Ishikawa (cell line): ENCODE data around the gene GARIN6.

Experiments
- CEBPB ChIP-seq: IDR thresholded peaks from 2 replicates; pipeline ENCODE4 v1.6.1; 2012
- CREB1 ChIP-seq: IDR thresholded peaks from 2 replicates; pipeline ENCODE4 v1.6.1; 2012; ENCODE audit warnings: low read depth
- EGR1 ChIP-seq: IDR thresholded peaks from 2 replicates; pipeline ENCODE4 v1.6.1; 2012
- EP300 ChIP-seq: IDR thresholded peaks from 2 replicates; pipeline ENCODE4 v1.6.1; 2012; ENCODE audit warnings: borderline replicate concordance
- FOXM1 ChIP-seq: IDR thresholded peaks from 2 replicates; pipeline ENCODE4 v1.6.1; 2012; ENCODE audit warnings: low read depth, borderline replicate concordance
- NFIC ChIP-seq: IDR thresholded peaks from 2 replicates; pipeline ENCODE4 v1.6.1; 2012
- RAD21 ChIP-seq: IDR thresholded peaks from 2 replicates; pipeline ENCODE4 v1.6.1; 2012; ENCODE audit warnings: low read depth
- TAF1 ChIP-seq: IDR thresholded peaks from 2 replicates; pipeline ENCODE4 v1.6.1; 2012; ENCODE audit warnings: low read depth, mild to moderate bottlenecking
- TCF12 ChIP-seq: IDR thresholded peaks from 2 replicates; pipeline ENCODE4 v1.6.1; 2012; ENCODE audit warnings: low read depth
- TEAD4 ChIP-seq: IDR thresholded peaks from 2 replicates; pipeline ENCODE4 v1.6.1; 2012
- YY1 ChIP-seq: IDR thresholded peaks from 2 replicates; pipeline ENCODE4 v1.6.1; 2012; ENCODE audit warnings: low read depth
- ZBTB7A ChIP-seq: IDR thresholded peaks from 2 replicates; pipeline ENCODE4 v1.6.1; 2012; ENCODE audit warnings: low read depth
- TF ChIP-seq, protein P1 (sequence below): IDR thresholded peaks from 2 replicates; pipeline ENCODE4 v1.6.1; 2012
- TF ChIP-seq, protein P2 (sequence below): IDR thresholded peaks from 2 replicates; pipeline ENCODE4 v1.6.1; 2012; ENCODE audit warnings: low read depth, mild to moderate bottlenecking
- TF ChIP-seq, protein P3 (sequence below): IDR thresholded peaks from 2 replicates; pipeline ENCODE4 v1.6.1; 2012

The GARIN6 gene

DNA sequence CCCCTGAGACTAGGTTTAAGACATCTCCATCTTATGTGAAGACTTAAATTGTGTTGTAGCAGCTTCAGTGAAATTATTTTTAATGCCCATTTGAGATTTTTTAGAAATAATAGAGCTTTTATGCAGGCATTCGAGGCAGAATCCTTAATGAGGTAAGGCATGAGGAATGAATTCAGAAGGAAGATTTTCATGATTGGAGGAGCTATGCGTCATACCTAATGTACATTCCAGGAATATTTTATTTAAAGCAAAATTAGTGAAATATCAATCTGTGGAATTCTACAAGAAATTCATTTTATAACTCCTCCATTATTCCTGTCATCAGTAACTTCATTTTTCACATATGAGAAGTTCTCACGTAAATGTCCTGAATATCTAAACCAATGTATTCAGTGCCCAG is 36.0 kb upstream of the GARIN6 start:
- TF ChIP-seq, protein P1, sequence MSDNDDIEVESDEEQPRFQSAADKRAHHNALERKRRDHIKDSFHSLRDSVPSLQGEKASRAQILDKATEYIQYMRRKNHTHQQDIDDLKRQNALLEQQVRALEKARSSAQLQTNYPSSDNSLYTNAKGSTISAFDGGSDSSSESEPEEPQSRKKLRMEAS = no peak
- TF ChIP-seq CEBPB (no peak), TCF12 (no peak), EGR1 (no peak)

DNA sequence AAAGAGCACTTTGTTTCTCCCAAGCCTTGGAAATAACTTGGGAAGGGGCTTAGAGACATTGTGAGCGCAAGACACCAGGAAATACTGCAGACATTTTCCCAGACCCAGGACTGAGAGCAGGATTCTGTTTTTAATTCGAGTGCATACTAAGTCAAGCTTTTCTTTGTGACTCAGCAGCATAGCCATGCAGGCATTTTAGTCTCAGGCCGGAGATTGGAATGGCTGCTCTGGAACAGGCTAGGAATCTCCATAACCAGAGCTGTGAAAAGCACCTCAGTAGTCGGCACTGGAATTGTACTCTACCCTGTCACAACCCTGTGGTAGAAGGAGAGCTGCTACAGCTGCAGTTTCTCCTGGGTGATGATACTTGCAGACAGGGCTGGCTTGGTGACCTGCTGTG is 28.9 kb upstream of the GARIN6 start:
- TF ChIP-seq NFIC (no peak), YY1 (no peak), TAF1 (no peak), ZBTB7A (no peak), RAD21 (no peak), EGR1 (no peak), CREB1 (no peak), TCF12 (no peak), CEBPB (no peak), FOXM1 (no peak), EP300 (no peak)
- TF ChIP-seq, protein P1 = no peak
- TF ChIP-seq, protein P2, sequence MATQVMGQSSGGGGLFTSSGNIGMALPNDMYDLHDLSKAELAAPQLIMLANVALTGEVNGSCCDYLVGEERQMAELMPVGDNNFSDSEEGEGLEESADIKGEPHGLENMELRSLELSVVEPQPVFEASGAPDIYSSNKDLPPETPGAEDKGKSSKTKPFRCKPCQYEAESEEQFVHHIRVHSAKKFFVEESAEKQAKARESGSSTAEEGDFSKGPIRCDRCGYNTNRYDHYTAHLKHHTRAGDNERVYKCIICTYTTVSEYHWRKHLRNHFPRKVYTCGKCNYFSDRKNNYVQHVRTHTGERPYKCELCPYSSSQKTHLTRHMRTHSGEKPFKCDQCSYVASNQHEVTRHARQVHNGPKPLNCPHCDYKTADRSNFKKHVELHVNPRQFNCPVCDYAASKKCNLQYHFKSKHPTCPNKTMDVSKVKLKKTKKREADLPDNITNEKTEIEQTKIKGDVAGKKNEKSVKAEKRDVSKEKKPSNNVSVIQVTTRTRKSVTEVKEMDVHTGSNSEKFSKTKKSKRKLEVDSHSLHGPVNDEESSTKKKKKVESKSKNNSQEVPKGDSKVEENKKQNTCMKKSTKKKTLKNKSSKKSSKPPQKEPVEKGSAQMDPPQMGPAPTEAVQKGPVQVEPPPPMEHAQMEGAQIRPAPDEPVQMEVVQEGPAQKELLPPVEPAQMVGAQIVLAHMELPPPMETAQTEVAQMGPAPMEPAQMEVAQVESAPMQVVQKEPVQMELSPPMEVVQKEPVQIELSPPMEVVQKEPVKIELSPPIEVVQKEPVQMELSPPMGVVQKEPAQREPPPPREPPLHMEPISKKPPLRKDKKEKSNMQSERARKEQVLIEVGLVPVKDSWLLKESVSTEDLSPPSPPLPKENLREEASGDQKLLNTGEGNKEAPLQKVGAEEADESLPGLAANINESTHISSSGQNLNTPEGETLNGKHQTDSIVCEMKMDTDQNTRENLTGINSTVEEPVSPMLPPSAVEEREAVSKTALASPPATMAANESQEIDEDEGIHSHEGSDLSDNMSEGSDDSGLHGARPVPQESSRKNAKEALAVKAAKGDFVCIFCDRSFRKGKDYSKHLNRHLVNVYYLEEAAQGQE = no peak

DNA sequence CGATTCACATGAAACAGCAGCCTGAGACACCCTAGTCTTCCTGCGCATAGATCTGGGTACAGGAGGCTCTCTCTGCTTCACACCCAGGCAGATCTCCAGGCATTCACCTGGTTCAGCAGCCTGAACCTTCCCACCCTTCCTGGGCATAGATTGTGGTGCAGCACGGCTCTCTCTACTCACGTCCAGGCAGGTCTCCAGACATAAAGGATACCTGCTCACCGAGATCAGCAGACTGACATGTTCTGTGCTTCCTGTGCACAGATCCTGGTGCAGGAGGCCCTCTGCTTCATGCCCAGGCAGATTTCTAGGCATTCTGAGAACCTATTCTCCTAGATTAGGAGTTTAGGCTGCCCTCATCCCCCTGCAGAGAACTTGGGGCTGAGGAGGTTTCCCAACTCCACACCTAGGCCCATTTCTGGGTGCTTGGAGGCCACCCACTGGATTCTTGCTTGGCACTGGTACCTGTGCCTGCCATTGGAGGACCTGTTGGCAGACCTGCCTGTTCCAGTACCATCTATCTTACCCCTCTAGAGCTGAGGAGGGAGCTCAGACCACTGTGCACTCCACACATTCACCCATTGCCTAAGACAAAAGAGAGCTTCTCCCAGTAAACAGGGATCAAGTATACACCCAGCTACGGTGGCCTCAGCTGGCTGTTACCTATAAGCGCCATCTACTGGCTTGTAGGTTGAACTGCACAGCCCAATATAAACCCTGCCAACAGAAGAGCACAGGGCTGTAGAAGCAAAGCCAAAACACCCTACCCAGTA is 28.0 kb upstream of the GARIN6 start:
- TF ChIP-seq CEBPB = no peak
- TF ChIP-seq RAD21 = peak; percentile 66

DNA sequence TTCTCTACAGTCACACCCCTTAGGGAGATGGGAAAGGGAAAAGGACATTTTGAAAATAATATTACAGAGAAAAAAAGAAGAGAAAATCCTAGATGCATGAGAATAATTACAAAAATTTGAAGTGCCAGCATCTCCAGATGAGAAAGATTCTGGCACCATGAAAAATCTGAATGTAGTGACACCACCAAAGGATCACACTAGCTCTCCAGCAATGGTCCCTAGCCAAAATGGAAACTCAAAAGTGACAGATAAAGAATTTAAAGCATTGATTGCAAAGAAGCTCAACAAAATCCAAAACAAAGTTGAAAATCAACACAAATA is 27.4 kb upstream of the GARIN6 start:
- TF ChIP-seq ZBTB7A (no peak), EP300 (no peak), CEBPB (no peak), YY1 (no peak), TEAD4 (no peak), NFIC (no peak), EGR1 (no peak), TCF12 (no peak), FOXM1 (no peak), CREB1 (no peak), RAD21 (no peak), TAF1 (no peak)
- TF ChIP-seq, protein P1 = no peak
- TF ChIP-seq, protein P2 = no peak
- TF ChIP-seq, protein P3, sequence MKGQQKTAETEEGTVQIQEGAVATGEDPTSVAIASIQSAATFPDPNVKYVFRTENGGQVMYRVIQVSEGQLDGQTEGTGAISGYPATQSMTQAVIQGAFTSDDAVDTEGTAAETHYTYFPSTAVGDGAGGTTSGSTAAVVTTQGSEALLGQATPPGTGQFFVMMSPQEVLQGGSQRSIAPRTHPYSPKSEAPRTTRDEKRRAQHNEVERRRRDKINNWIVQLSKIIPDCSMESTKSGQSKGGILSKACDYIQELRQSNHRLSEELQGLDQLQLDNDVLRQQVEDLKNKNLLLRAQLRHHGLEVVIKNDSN = no peak

DNA sequence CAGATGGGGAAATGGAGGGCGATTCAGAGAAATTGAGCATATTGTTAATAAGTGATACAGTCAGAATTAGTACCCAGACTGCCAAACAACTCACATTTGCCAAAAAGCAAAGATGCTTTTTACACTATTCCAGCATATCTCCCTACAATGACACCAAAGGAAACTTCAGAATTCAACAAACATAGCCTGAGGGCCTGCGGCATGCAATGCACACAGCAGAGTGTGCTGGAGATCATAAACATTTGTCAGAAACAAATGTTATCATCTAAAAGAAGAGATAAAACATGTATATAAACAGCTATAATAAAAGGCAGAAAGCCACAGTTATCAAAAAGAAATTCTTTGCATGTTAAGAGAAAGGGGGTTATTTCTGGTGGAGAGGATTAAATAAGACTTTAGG is 20.1 kb upstream of the GARIN6 start:
- TF ChIP-seq, protein P2 = no peak
- TF ChIP-seq, protein P3 = no peak
